GM12872 (cell line): Measurements from ENCODE around the gene QPCTL.

ENCODE experiments used
- TF ChIP-seq, protein P1 (sequence below): IDR thresholded peaks from 3 replicates; pipeline ENCODE4 v1.5.1; 2011; ENCODE audit warnings: low read depth, mild to moderate bottlenecking, low read length, moderate library complexity; ENCODE audit not compliant: insufficient read depth

Gene QPCTL

DNA sequence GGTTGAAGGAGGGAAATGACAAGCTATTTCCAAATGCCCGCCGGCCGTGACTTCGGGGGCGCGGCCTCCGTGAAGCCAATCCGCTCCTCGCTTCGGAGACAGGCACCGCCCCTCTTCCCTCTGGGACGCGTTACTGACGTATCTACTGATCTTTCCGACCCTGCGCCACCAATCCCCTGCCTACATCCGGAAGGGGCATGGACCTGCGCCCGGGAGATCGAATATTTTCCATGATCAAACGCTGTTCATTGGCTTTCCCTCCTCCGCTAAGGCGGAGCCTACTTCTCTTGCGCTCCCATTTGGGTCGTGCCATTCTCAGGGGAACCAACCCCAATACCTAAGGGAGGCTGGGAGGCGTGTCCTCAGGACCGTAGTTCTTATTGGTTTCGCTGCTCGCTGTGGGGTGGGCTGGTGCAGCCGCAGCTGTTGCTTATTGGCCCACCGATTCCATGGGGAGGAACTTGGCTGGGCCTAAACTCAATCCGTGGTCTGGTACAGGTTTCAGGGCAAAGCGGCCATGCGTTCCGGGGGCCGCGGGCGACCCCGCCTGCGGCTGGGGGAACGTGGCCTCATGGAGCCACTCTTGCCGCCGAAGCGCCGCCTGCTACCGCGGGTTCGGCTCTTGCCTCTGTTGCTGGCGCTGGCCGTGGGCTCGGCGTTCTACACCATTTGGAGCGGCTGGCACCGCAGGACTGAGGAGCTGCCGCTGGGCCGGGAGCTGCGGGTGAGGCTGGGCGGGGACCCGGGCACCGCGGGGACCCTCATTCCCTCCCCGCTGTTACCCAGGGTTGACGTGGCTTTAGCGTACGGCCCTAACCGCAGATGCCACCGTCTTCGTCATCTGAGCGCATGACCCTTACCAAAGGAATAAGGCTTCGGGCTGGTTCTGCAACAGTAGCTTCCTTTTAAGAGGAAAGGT, at the start of gene QPCTL:
TSS of gene QPCTL (plus strand) at position 480 of the 919 bp plus-strand sequence. CDS start at position 518, 38 bp downstream.
- TF ChIP-seq, protein P1, sequence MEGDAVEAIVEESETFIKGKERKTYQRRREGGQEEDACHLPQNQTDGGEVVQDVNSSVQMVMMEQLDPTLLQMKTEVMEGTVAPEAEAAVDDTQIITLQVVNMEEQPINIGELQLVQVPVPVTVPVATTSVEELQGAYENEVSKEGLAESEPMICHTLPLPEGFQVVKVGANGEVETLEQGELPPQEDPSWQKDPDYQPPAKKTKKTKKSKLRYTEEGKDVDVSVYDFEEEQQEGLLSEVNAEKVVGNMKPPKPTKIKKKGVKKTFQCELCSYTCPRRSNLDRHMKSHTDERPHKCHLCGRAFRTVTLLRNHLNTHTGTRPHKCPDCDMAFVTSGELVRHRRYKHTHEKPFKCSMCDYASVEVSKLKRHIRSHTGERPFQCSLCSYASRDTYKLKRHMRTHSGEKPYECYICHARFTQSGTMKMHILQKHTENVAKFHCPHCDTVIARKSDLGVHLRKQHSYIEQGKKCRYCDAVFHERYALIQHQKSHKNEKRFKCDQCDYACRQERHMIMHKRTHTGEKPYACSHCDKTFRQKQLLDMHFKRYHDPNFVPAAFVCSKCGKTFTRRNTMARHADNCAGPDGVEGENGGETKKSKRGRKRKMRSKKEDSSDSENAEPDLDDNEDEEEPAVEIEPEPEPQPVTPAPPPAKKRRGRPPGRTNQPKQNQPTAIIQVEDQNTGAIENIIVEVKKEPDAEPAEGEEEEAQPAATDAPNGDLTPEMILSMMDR = no peak

DNA sequence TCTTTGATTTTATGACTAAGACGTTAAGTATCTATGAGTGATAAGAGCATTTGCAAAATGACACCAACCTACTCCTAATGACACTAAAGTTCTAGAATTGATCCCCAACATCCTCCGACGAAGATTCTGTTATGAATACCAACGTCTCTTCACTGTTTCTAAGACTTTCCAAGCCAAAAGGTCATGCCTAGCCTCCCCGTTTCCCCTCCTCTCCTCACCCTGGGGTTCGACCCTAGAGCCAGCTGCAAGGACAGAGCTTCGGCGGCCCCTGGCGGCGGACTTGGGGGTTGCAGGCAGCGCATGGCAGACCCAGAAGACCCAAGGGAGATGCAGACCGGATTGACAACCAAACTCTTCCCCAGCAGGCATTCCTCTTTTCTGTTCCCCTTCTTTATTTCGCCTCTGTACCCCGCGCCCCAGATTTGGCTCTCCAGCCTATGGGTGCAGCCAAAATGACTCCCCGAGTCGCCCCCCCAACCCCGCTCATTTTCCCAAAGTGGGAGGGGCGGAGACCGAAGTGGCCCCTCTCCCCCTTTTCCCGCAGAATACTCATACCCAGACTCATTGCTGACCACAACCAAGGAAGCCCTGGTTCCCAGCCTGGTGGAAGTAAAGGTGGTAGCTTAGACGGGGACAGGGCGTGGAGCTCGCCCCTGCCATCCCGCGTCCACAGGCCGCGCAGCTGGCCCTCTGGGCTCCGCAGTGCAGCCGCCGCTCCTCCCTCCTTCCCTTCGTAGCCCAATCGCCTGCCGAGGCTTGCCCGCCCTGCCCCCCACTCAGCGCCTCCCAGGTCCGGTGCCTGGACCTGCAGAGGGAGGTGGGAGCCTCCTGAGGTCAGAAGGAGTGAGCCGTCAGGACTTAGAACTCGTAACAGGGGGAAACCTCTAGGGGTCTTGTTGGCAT, 49.2 kb upstream of the QPCTL start:
- TF ChIP-seq, protein P1 = peak; percentile 100

DNA sequence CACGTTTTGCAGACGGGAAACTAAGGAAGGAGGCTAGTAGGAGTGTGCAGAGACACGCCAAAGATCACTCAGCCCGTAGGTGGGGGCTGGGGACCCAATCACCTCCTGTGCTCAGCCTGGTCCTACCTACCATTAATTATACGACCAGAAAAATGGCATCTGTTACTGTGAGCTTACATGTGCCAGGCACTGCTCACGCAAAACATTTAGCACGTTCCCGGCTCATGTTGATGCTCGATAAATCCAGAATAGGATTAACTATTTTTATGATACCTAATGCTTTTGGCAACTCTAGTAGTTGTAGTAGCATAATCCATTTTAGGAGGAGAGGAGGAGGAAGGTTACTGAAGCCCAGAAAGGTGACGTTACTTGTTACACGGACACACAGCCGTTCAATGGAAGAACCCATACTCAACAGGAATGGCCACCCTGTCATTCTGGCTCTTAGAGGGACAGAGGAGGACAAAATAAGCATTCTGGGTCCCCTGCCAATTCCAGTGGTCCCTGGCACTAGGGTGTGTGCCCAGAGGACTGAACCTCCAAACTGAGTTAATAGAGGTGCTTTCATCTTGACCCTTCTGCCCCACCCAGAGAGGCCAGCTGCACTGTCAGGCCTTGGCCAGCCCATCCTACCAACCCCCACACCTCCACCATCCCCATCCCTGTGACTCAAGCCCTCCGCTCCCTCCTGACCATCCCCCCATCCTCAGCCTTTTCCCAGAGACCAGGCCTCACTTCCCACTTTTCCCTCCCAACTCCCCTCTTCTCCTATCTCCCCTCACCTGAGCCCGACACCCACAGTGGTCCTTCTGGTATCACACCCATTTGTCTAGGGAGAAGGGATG, 48.3 kb upstream of the QPCTL start:
- TF ChIP-seq, protein P1 = no peak

DNA sequence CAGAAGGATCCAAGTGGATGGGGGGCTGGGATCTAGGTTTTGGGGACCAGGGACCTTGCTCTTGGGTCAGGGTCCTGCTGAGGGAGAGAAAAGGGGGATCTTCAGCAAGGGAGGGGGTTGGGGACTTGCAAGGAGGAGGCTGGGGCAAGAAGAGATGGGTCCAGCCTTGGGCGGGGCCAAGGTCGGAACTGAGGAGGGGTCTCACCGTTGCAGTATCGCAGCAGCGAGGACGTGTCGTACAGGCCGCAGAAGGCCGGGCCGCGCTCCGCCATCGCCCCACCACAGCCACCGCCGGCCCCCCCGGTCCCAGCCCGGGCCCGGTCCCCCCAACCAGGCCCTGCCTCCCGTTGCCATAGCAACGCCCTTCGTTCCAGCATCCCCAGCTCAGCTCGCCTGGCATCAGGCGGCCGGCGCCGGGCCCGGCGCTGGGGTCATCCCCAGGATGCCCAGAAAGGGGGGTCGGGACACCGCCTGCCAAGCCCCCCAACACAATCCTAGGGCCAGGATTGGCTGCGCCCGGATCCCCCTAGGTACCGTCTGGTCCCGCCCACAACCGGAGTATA, 47.3 kb upstream of the QPCTL start:
- TF ChIP-seq, protein P1 = no peak

DNA sequence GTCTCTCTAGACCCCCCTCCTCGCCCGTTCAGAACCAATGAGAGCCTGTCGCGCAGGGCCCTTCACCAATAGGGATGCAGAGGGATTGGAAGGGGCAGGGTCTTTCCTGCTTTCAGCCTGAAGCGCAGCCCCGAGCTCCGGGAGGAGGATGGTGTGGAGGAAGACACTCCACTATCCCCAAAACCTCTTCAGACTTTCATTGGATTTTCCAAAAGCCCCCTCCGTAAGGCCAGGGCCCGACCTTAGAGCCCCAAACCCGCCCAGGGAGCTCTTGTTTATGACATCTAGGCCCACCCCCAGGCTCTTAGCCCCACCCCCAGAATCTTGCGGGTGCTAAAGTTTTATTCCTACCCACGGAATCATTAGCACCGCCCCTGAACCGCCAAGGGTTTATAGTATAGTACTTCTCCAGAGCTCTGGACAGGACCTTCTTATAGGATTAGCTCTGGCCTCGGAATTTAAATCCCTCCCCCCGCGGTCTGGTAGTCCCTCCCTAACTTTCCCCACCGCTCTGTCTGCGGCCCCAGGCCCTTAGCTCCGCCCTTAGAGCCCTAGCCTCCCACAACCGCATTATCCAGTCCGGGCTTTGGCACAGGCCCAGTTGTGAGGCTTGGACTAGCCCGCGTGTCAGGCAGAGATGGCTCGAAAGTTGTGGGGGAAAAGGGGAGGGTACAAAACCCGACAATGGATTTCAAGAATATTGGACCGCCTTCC, 46.7 kb upstream of the QPCTL start:
- TF ChIP-seq, protein P1 = no peak

DNA sequence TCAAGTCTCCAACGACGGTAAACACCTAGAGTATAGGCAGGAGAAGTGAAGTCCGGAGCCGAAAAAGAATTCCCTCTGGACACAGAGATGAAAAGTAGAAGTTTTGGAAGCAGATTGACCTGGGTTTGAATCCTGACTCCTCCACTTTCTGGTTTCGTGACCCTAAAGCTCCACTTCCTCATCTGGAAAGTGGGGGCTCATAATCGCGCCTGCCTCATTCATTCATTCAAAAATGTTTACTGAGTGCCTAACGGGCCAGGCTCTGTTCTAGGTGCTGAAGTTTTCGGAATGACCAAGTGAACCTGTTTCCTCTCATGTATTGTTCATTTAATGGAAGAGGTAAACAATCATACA, 46.1 kb upstream of the QPCTL start:
- TF ChIP-seq, protein P1 = no peak
